Ishikawa (cell line): Measurements from ENCODE around the gene RBM18.

Experiments used
- CEBPB ChIP-seq: IDR thresholded peaks from 2 replicates; pipeline ENCODE4 v1.6.1; 2012
- CREB1 ChIP-seq: IDR thresholded peaks from 2 replicates; pipeline ENCODE4 v1.6.1; 2012; ENCODE audit warnings: low read depth
- EGR1 ChIP-seq: IDR thresholded peaks from 2 replicates; pipeline ENCODE4 v1.6.1; 2012
- EP300 ChIP-seq: IDR thresholded peaks from 2 replicates; pipeline ENCODE4 v1.6.1; 2012; ENCODE audit warnings: borderline replicate concordance
- FOXM1 ChIP-seq: IDR thresholded peaks from 2 replicates; pipeline ENCODE4 v1.6.1; 2012; ENCODE audit warnings: low read depth, borderline replicate concordance
- NFIC ChIP-seq: IDR thresholded peaks from 2 replicates; pipeline ENCODE4 v1.6.1; 2012
- RAD21 ChIP-seq: IDR thresholded peaks from 2 replicates; pipeline ENCODE4 v1.6.1; 2012; ENCODE audit warnings: low read depth
- TAF1 ChIP-seq: IDR thresholded peaks from 2 replicates; pipeline ENCODE4 v1.6.1; 2012; ENCODE audit warnings: low read depth, mild to moderate bottlenecking
- TCF12 ChIP-seq: IDR thresholded peaks from 2 replicates; pipeline ENCODE4 v1.6.1; 2012; ENCODE audit warnings: low read depth
- TEAD4 ChIP-seq: IDR thresholded peaks from 2 replicates; pipeline ENCODE4 v1.6.1; 2012
- YY1 ChIP-seq: IDR thresholded peaks from 2 replicates; pipeline ENCODE4 v1.6.1; 2012; ENCODE audit warnings: low read depth
- ZBTB7A ChIP-seq: IDR thresholded peaks from 2 replicates; pipeline ENCODE4 v1.6.1; 2012; ENCODE audit warnings: low read depth
- TF ChIP-seq, protein P1 (sequence below): IDR thresholded peaks from 2 replicates; pipeline ENCODE4 v1.6.1; 2012; ENCODE audit warnings: low read depth, mild to moderate bottlenecking
- TF ChIP-seq, protein P2 (sequence below): IDR thresholded peaks from 2 replicates; pipeline ENCODE4 v1.6.1; 2012
- TF ChIP-seq, protein P3 (sequence below): IDR thresholded peaks from 2 replicates; pipeline ENCODE4 v1.6.1; 2012

RBM18 gene

DNA sequence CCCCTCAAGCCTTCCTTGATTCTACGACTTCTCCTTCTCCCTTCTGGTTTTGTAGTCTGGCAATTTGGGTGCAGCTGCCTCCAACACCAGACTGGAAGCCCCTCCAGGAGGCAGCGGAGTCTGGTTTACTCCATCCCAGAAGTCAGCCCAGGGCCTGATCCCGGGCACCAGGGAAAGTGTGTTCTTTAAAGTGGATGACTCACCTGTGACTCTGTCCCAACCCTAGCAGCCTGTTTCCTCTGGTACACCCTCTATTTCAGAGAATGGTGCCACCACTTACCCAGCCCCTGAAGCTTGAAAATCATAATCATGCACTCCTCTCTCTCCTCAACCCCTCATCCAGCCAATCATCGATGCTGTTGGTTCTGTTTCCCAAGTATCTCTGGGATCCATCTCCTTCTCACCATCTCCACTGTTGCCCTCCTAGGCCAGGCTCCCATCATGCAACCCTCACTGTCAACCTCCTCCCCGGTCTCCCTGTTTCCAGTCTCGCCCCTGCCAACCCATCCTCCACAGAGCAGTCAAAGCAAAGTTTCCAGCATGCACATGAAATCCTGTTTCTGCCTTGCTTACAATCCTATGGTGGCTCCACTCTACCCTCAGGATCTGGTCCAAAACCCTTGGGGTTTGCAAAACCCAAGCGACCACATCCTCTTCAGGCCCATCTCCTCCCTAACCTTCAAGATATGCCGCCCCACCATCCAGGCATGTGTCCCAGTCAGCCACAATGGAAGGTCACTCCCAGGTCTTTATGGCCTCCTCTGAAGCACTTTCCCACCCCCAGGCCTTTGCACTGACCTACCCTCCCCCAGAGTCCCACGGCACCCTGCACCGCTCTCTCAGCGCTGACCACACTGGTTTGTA, 46.3 kb downstream of the RBM18 start:
- TF ChIP-seq, protein P1, sequence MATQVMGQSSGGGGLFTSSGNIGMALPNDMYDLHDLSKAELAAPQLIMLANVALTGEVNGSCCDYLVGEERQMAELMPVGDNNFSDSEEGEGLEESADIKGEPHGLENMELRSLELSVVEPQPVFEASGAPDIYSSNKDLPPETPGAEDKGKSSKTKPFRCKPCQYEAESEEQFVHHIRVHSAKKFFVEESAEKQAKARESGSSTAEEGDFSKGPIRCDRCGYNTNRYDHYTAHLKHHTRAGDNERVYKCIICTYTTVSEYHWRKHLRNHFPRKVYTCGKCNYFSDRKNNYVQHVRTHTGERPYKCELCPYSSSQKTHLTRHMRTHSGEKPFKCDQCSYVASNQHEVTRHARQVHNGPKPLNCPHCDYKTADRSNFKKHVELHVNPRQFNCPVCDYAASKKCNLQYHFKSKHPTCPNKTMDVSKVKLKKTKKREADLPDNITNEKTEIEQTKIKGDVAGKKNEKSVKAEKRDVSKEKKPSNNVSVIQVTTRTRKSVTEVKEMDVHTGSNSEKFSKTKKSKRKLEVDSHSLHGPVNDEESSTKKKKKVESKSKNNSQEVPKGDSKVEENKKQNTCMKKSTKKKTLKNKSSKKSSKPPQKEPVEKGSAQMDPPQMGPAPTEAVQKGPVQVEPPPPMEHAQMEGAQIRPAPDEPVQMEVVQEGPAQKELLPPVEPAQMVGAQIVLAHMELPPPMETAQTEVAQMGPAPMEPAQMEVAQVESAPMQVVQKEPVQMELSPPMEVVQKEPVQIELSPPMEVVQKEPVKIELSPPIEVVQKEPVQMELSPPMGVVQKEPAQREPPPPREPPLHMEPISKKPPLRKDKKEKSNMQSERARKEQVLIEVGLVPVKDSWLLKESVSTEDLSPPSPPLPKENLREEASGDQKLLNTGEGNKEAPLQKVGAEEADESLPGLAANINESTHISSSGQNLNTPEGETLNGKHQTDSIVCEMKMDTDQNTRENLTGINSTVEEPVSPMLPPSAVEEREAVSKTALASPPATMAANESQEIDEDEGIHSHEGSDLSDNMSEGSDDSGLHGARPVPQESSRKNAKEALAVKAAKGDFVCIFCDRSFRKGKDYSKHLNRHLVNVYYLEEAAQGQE = no peak
- TF ChIP-seq FOXM1 = no peak
- no peak for TF ChIP-seq NFIC
- no peak for TF ChIP-seq EP300
- TF ChIP-seq YY1 = no peak
- no peak for TF ChIP-seq EGR1
- TF ChIP-seq TAF1 = no peak
- no peak for TF ChIP-seq CEBPB

DNA sequence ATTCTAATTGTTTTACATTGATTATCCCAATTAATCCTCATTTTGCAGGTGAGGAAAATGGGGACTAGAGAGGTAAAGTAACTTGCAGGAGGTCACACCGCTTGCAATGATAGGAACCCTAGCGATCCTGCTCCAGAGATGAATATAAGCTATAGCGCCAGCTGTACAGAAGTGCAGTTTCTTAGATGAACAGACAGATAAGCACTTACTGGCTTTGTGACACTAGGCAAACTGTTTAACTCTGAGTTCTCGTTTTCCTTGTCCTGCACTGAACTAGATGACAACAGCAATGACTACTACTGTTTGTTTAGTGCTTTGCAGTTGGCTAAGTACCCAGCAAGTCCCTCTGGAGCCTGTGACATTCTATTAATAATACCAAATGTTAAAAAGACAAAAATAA, 47.0 kb downstream of the RBM18 start:
- TF ChIP-seq TCF12 (no peak), EP300 (no peak), RAD21 (no peak), TEAD4 (no peak), NFIC (no peak), TAF1 (no peak), ZBTB7A (no peak), CEBPB (no peak), YY1 (no peak), FOXM1 (no peak), CREB1 (no peak), EGR1 (no peak)
- TF ChIP-seq, protein P2, sequence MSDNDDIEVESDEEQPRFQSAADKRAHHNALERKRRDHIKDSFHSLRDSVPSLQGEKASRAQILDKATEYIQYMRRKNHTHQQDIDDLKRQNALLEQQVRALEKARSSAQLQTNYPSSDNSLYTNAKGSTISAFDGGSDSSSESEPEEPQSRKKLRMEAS = no peak
- TF ChIP-seq, protein P1 = no peak
- TF ChIP-seq, protein P3, sequence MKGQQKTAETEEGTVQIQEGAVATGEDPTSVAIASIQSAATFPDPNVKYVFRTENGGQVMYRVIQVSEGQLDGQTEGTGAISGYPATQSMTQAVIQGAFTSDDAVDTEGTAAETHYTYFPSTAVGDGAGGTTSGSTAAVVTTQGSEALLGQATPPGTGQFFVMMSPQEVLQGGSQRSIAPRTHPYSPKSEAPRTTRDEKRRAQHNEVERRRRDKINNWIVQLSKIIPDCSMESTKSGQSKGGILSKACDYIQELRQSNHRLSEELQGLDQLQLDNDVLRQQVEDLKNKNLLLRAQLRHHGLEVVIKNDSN = no peak

DNA sequence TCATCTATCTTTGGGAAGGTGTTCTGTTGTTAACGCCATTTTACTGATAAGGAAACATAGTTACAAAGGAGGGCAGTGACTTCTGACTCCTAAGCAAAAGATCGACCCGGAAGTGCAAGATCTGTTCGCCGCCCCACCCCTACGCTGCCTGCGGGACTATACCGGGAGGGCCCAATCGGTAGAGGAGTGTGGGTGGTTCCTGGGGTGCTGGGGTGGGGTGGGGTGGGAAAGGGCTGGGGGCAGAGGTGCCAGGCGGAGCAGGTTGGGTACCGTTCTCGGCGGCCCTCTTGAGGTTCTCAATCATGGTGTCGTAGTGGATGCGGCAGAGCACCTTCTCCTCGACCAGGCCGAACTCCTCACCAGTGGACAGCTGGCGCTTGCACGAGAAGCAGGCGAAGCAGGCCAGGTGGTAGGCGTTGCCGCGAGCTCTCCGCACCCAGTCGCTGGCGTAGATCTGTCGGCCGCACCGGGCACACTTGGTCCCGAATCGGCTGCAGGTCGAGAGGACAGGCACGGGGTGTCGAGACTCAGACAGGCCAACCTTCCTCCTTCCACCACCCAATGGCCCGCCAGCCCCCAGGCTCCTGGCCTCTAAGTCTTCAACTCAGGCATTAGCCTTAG, 47.7 kb downstream of the RBM18 start:
- TF ChIP-seq, protein P2 = no peak
- TF ChIP-seq FOXM1 (no peak), CEBPB (no peak), CREB1 (no peak), YY1 (no peak), EP300 (no peak), RAD21 (no peak), ZBTB7A (no peak), NFIC (no peak), TAF1 (no peak), TCF12 (no peak), EGR1 (no peak), TEAD4 (no peak)
- TF ChIP-seq, protein P3 = no peak
- TF ChIP-seq, protein P1 = no peak

DNA sequence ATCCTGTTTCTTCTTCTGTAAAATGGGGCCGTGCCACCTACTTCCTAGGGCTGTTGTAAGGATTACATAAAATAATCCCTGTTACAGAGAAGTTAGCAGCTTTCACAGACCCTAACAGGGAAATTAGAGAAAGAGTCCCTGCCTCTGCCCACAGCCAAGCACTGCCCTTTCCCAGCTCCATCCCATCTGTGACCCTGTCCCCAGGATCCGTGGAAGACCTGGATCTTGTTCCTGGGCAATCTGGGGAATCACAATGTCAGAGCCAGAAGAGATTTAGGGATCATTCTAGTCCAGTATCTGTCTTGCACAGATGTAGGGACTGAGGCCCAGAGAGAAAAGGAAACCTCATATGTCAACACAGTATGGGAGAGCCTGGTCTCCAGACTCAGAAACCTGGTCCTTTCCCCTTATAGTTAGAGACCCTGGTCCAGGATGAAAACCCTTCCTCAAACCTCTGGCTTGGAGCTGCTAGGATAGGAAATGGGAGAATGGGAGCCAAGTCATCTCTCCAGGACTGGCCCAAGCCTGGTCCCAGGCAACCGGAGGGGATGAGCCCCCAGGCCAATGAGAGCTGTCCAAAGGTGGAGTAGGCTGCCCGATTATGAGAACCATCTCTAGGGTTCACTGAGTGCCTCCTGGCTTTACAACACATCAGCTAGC, 48.4 kb downstream of the RBM18 start:
- no peak for TF ChIP-seq FOXM1
- TF ChIP-seq TAF1 = no peak
- no peak for TF ChIP-seq CEBPB
- TF ChIP-seq, protein P3 = no peak
- TF ChIP-seq, protein P1 = no peak
- no peak for TF ChIP-seq TCF12
- no peak for TF ChIP-seq EGR1
- no peak for TF ChIP-seq YY1
- no peak for TF ChIP-seq NFIC
- TF ChIP-seq TEAD4 = no peak
- TF ChIP-seq, protein P2 = no peak
- TF ChIP-seq EP300 = no peak
- TF ChIP-seq ZBTB7A = no peak
- TF ChIP-seq CREB1 = no peak
- no peak for TF ChIP-seq RAD21
